NCI-H2107 treated with DMSO at 0.1 percent for 48 hours (cell line): ENCODE results near the gene FOXK2.

Source experiments
- DNase-seq: peaks from one replicate; lab custom pipeline; 2025; ENCODE audit not compliant: unreplicated experiment; lab: John Stamatoyannopoulos, UW

The FOXK2 gene

DNA sequence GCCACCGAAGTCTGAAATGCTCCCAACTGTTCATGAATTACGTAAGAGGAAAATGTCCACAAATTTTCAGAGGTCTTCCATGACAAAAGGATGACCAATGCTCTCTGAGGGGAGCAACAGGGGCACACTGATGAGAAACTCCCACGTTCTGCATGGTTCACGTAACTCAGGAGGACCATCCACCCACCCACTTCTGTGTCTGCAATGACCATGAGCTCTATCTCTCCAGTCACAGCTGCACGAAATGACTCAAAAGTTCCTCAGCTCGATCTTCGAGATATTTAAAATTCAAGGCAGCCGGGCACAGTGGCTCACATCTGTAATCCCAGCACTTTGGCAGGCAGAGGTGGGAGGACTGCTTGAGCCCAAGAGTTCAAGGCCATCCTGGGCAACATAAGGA, 112.9 kb downstream of the FOXK2 start:
- DNase-seq: no peak

DNA sequence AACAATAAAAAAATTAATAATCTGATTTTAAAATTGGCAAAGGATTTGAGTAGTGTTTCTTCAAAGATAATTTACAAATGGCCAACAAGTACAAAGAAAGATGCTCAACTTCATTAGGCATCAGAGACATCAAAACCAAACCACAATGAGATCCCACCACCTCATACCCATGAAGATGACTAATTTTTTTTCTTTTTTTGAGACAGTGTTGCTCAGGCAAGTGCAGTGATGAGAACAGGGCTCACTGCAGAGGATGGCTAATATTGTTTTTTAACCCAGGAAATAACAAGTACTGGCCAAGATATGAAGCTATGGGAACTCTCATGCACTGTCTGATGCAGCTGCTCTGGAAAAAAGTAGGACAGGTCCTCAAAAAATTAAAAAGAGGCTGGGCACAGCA, 113.8 kb downstream of the FOXK2 start:
- no peak for DNase-seq

DNA sequence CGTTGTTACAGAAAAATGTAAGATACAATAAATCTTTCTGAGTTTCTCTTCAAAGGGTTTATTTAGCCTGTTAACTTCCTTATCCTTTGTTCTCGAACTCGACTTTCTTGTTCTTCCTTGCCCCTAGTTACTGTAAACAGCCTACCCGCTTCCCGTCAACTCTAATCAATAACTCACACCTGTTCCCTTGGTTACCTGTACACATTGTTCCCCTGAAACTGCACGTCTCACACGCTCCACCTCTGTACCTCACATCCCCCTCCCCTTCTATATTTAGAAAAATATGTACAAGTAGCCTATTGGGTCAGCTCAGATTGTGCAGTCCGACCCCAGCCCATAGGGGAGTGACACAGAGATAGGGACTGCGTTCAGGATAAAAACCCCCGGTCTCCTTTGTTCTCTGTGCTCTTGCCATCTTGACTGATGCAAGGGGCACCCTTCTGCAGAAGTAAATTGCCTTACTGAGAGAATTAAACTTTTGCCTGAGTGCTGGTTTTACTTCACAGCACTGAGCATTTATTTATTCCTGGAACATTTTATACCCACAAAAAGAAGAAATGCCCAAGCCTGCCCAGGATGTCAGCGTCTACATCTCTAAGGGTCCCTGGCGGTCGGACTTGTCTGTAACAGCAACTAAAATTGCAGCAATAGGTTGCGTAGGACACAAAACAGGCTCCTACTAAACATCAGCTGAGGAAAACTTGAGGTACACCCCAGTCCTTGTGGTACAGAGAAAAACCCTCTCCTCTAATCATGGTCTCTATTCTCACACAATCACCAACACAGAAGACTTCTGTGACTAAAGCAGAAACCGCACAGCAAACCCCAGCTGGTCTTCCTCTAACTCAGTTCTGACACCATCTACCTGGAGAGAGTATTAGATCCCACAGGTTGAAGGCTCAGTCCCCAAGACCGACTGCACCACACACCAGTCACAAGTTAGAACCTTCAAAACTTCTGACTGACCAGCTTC, 117.4 kb downstream of the FOXK2 start:
- no peak for DNase-seq

GRCh38 chr17:82638183-82638773, 118.7 kb downstream of the FOXK2 start:
- no peak for DNase-seq

- no peak for DNase-seq
Observed at GRCh38 chr17:82639628-82640027, 120.1 kb downstream of the FOXK2 start.

DNA sequence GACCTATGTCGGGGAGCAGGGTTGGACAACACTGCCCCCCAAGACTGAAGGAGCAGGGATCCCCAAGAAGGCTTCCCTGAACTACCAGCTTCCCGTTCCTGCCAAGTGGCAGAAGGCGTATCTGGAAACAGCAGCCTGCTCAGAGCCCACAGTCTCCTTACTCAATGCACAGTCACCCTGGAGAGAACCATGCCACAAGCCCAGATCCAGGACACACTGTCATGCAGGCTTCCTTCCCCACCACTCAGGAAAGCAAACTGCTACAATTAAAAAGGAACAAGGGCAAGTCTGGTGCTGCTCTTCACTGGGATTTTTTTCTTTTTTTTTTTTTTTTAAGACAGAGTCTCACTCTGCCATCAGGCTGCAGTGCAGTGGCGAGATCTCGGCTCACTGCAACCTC, 120.5 kb downstream of the FOXK2 start:
- DNase-seq: no peak

GRCh38 chr17:82642022-82642421, 122.5 kb downstream of the FOXK2 start:
- DNase-seq: no peak

- DNase-seq: no peak
Observed at GRCh38 chr17:82644148-82644547, 124.6 kb downstream of the FOXK2 start.

- no peak for DNase-seq
Observed at GRCh38 chr17:82645516-82645915, 126.0 kb downstream of the FOXK2 start.

GRCh38 chr17:82647593-82648164, 128.1 kb downstream of the FOXK2 start:
- no peak for DNase-seq

DNA sequence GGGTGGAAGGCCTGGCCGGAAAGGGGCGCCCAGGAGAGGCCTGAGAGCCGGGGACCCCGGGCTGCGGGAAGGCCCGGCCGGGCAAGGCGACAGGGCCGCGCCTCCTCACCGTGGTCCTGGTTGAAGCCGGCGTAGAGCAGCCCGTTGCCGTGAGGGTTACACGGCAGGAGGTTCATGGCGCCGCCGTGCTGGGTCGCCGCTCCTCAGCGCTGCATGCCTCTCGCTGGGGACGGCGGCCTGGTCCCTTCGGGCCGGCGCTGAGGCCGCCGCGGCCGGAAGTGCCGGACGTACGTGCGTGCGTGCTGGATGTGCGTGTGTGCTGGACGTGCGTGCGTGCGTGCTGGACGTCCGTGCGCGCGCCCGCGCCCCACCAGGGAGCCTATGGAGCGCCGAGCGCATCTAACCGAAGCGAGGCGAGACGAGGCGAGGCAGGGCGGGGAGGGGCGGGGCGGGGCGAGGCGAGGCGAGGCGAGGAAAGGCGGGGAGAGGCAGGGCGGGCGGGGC, 128.7 kb downstream of the FOXK2 start, which contains the start of gene WDR45B:
WDR45B (minus strand) TSS at position 280 of the 504 bp plus-strand sequence; CDS start at position 176, 104 bp downstream.
- peak; percentile 51 for DNase-seq

DNA sequence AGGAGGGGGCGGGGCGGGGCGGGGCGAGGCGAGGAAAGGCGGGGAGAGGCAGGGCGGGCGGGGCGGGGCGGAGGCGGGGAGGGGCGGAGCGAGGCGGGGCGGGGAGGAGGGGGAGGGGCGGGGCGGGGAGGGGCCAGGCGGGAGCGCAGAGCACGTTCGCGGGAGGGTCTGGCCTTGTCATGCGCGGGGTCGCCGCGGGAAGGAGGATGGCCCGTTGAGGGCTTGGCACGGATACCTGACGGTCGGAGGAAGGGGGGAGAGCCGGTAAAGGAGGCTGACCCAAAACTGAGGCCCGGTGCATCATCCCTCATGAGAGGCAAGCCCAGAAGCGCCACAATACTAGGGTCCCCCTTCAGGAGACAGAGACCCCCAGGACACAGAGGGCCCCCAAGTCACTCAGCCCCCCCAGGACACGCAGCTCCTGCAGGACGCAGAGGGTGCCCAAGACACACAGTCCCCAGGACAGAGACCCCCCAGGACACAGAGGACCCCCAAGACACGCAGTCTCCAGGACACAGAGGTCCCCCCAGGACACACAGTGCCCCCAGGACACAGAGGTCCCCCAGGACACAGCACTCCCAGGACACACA, 129.3 kb downstream of the FOXK2 start:
- no peak for DNase-seq

DNA sequence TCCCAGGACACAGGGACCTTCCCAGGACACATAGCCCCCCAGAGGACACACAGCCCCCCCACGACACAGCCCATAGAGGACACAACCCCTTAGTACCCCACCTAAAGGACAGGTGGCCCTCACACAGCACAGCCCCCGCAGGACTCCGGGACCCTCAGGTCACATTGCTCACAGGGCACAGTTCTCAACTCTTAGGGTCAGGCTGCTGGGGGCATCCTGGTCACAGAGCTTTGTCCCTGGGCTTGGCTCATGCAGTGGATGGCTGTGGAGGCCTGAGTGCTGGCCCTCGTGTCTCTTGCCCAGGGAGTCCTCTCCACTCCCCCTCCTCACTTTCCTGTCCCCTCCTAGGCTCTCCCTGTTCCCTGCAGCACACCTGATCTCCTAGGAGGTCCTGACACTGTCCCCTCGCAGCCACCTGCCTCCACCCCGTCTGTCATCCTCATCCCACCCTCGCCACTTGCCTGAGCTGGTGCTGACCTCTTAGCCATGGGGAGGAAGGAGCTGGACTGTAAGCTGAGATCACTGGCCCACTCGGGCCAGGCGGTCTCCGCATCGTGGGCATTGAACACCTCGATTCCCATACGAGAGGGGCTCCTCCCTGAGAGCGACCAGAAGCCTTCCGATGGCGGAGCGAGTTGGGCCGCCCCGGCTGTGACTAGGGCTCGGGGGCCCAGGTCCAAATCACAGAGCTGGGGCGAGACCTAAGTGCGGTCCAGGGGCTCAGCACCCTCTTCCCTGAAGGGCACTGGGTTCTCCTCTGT, 130.1 kb downstream of the FOXK2 start:
- DNase-seq: no peak

DNA sequence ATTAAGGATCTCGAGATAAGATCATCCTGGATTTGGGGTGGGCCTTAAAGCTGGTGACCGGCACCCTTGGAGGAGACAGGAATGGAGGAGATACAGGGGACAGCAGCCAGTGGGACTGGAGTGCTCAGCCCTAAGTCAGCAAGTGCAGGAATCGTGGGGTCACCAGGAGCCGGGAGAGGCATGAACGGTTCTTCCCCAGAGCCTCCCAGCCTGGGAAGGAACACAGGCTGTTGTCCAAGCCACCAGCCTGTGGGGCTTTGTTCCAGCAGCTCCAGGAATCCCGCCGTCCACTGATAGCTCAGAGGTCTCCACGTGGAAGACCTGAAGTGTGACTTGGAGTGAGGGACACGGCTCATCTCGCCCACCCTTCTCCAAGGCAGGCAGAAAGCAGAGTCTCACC, 131.2 kb downstream of the FOXK2 start:
- DNase-seq: no peak

DNA sequence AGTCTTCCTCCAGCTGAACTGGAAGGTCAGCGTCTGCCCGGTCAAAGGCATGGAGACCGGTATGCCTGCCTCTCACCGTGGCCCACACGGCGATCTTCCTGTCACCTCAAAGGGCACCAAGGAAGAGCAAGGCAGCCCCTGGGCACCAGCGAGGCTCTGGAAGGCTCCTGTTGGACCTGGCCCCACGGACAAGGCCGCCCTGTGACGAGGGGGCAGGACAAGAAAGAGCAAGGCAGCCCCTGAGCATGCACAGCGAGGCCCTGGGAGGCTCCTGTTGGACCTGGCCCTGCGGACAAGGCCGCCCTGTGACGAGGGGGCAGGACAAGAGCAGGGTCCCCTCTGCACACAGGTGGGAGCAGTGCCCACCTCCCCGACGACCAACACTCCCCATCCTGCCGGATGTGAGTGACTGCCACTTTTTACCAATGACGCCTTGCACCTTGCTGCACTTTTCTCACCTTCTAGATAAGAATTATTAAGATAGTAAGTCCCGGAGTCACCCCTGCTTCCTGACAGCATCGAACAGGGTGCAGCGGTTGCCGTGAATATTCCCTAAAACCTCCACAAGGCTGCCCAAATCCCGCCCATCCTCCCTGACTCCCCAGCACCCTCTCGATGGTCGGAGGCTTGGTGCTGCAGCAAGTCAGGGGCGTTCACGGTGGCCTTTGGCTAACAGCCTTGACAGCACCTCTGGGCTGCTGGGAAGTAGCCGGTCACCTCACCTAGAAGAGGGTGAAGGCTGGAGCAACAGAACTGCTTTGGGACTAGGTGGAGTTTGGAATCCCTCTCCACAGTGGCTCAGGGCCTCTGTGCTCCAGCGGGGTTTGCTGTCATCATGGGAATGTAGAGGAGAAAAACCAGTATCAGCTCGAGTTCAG, 134.4 kb downstream of the FOXK2 start:
- no peak for DNase-seq
